Lower lobe of right lung (tissue), 2 donors: Measurements from ENCODE around the gene ENDOV. TPM values are rescaled to one million over a fixed set of nuclear protein-coding genes. Genes with fewer than 3 reads are reported as not detected.

ENCODE experiments used
- ATAC-seq, 2 donors: fragments of 200-7000 bp; cut with Tn5 transposase; one replicate each; pipeline ENCODE4 v1.9.1; 2020 to 2022; ENCODE audit warnings: mild to moderate bottlenecking in 2 of 2, moderate library complexity in 2 of 2
- DNase-seq: peaks from one replicate; pipeline ENCODE4 v3.0.0-alpha.2; 2020
- H3K27ac ChIP-seq: fragments of 200-600 bp; one replicate; pipeline ENCODE4 v1.8.0; 2022
- H3K27me3 ChIP-seq: fragments of 200-600 bp; one replicate; pipeline ENCODE4 v1.8.0; 2022; ENCODE audit warnings: low read depth
- H3K36me3 ChIP-seq: fragments of 200-600 bp; one replicate; pipeline ENCODE4 v1.8.0; 2022; ENCODE audit warnings: mild to moderate bottlenecking
- H3K4me1 ChIP-seq: fragments of 200-600 bp; one replicate; pipeline ENCODE4 v1.8.0; 2022
- H3K4me3 ChIP-seq: fragments of 200-600 bp; one replicate; pipeline ENCODE4 v1.8.0; 2022; ENCODE audit warnings: mild to moderate bottlenecking
- H3K9me3 ChIP-seq: fragments of 200-600 bp; one replicate; pipeline ENCODE4 v1.8.0; 2022
- intact Hi-C: fragments of 100-400 bp; cut with DNase I; formaldehyde crosslinking; loops from one replicate; pipeline ENCODE4 v1.11.0; 2022
- total RNA-seq: library from RNA; stranded (reverse); fragmentation: NEBNext Ultra II Directional; extraction: Animal tissue kit (Norgen Biotek cat#: 25700); gene quantifications from one replicate; pipeline ENCODE4 v1.2.1, GENCODE V29; 2021
- TF ChIP-seq, protein P1 (sequence below): fragments of 200-600 bp; IDR thresholded peaks from one replicate; pipeline ENCODE4 v1.8.0; 2022; ENCODE audit warnings: antibody characterized with exemption, mild to moderate bottlenecking
- donor health status: DM: no; HTN: yes; CAD: no; lungs with severe emphysema.

The ENDOV gene
- total RNA-seq, 1 donor from 2014 or later = 23.4 TPM

DNA sequence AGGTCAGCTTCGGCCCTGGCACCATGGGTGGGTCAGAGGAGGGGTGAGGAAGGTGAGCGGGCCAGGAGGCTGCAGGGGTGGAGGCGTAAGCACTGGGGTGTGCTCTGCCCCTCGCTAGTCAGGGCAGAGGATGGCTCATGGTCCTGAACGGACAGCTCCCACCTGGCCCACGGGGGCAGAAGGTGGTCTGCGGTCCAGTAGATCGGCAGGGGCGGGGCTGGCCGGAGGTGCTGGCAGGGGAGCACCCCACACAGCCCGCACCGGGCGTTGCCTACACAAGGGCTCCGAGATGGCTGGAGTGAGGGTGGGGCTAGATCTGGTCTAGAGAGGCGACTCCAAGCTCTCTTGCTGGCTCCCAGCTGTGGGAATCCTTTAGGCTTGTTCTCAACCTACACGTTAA, 53.3 kb downstream of the ENDOV start:
- Histone ChIP-seq H3K36me3 (no peaks in the 10 kb centered on the region), H3K4me3 (no peak overlapping the region), H3K27me3 (peaks cover 76% of the 10 kb centered on the region), H3K27ac (no peak overlapping the region), H3K9me3 (no peaks in the 10 kb centered on the region), H3K4me1 (no peaks in the 10 kb centered on the region)
- intact Hi-C loops = no loop called here
- TF ChIP-seq, protein P1, sequence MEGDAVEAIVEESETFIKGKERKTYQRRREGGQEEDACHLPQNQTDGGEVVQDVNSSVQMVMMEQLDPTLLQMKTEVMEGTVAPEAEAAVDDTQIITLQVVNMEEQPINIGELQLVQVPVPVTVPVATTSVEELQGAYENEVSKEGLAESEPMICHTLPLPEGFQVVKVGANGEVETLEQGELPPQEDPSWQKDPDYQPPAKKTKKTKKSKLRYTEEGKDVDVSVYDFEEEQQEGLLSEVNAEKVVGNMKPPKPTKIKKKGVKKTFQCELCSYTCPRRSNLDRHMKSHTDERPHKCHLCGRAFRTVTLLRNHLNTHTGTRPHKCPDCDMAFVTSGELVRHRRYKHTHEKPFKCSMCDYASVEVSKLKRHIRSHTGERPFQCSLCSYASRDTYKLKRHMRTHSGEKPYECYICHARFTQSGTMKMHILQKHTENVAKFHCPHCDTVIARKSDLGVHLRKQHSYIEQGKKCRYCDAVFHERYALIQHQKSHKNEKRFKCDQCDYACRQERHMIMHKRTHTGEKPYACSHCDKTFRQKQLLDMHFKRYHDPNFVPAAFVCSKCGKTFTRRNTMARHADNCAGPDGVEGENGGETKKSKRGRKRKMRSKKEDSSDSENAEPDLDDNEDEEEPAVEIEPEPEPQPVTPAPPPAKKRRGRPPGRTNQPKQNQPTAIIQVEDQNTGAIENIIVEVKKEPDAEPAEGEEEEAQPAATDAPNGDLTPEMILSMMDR = no peak
- DNase-seq (no peak), ATAC-seq (no peak)

DNA sequence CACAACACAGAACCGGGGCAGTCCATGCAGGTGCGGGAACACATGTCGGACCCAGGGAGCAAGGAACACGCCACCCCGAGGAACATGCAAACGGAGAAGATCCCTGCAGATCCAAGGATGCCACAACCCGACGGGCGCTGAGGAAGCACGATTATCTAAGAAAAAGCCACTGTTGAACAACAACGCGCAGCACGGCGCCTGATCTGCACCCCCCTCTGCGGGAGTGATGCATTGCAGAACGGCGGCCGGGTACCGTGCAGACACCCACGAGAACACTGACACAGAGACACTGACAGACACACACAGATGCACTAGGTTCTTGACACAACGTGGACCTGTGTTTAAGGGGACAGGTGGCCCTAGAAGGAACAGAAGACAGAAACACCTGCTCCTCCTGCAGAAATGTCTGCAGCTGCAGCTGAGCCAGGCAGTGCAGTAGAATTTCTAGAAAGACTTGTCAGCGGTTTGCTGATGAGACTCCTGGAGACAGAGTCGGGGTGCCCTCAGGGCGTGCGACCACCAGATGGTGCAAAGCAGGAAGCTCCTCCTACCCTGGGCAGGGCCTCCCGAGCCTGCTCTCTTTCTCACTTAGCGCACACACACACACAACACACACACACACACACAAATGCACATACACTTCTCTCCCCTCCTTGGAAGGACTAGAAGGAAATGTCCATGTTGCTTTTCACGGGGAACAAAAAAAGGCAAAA, 54.0 kb downstream of the ENDOV start:
- H3K4me3 ChIP-seq = no peak overlapping the region
- H3K4me1 ChIP-seq = no peaks in the 10 kb centered on the region
- no peaks in the 10 kb centered on the region for H3K36me3 ChIP-seq
- H3K27me3 ChIP-seq = peaks cover 80% of the 10 kb centered on the region
- intact Hi-C loops = no loop called here
- no peak overlapping the region for H3K27ac ChIP-seq
- ATAC-seq (no peak), DNase-seq (no peak)
- H3K9me3 ChIP-seq = no peaks in the 10 kb centered on the region
- TF ChIP-seq, protein P1 = no peak

DNA sequence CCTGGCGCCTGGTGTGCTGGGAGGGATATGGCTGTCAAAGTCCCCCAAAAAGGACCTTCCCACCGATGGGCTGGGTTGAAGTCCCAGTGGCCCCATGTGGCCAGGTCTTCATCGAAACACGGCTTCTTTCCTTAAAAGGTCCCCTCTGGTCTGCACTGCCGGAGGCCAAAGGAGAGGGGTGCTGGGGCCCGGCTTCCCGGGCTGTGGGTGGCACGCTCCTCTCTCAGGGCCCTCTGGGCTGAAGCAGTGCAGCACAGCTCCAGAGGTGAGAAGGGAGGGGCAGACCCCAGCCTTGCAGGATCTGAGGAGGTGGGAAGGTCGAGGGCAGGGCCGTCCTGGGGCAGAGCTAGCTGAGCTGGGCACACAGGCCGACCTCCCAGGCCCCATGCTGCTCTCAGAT, 54.7 kb downstream of the ENDOV start:
- TF ChIP-seq, protein P1 = no peak
- DNase-seq (no peak), ATAC-seq (no peak)
- Histone ChIP-seq H3K4me3 (no peak overlapping the region), H3K4me1 (peaks cover 4% of the 10 kb centered on the region), H3K36me3 (no peaks in the 10 kb centered on the region), H3K27me3 (peaks cover 81% of the 10 kb centered on the region), H3K27ac (no peak overlapping the region), H3K9me3 (no peaks in the 10 kb centered on the region)
- intact Hi-C loops = no loop called here

DNA sequence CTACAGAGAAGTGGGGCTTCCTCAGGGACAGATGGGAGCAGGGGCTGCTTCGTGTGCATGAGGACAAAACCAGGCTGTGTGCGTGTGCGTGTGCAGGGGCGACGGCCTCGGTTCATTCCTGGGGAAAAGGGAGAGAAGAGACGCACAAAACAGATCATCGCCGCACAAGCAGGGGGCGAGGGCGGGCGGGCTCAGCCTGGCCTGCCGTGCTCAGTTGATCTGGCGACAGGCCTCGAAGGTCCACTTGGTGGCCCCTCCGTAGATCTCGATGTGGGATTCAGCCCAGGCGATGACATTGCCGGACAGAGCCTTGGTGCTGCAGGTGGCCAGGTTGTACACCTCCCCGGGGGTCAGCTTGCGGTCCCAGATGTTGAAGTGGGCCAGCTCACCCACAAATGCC, 55.6 kb downstream of the ENDOV start:
- intact Hi-C loops = no loop called here
- ATAC-seq = no peak
- H3K27me3 ChIP-seq = peaks cover 89% of the 10 kb centered on the region

DNA sequence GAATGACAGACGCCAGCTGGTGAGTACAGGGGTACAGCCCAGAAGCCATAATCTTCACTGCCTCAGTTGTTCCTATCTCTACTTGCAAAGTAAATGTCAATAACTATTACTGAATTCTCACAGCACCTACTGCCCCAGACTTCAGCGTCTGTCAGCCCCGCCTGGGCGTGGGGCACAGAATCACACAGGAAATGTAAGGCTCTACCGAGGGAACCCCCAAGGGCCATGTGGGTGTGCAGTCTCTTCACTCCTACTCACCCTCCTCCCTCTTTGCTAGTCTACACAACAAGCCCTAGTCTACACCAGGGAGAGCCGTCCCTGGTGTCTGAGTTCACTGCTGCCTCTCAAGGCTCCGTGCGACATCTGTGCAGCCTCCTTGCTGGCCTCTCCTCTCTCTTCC, 57.0 kb downstream of the ENDOV start:
- Histone ChIP-seq H3K27me3 (peaks cover 86% of the 10 kb centered on the region), H3K27ac (no peak overlapping the region), H3K9me3 (no peaks in the 10 kb centered on the region), H3K4me1 (peaks cover 24% of the 10 kb centered on the region), H3K4me3 (no peak overlapping the region), H3K36me3 (no peaks in the 10 kb centered on the region)
- intact Hi-C loops = no loop called here
- no peak for ATAC-seq
- no peak for DNase-seq
- TF ChIP-seq, protein P1 = no peak

More for the DNA sequence above, 55.6 kb downstream of the ENDOV start:
- H3K4me3 ChIP-seq = no peak overlapping the region
- peaks cover 13% of the 10 kb centered on the region for H3K4me1 ChIP-seq
- TF ChIP-seq, protein P1 = no peak
- H3K36me3 ChIP-seq = no peaks in the 10 kb centered on the region
- DNase-seq = no peak
- no peaks in the 10 kb centered on the region for H3K9me3 ChIP-seq
- no peak overlapping the region for H3K27ac ChIP-seq
